ENCODE data around the gene PAM16. TPM values are rescaled to one million over a fixed set of nuclear protein-coding genes. Genes with fewer than 3 reads are reported as not detected.
A peak's percentile ranks its signal among the peaks of the same experiment; 100 is the strongest.

The PAM16 gene
- total and polyA plus RNA-seq, 2 experiments from 2014 or later: 71.8 to 72.5 TPM

DNA sequence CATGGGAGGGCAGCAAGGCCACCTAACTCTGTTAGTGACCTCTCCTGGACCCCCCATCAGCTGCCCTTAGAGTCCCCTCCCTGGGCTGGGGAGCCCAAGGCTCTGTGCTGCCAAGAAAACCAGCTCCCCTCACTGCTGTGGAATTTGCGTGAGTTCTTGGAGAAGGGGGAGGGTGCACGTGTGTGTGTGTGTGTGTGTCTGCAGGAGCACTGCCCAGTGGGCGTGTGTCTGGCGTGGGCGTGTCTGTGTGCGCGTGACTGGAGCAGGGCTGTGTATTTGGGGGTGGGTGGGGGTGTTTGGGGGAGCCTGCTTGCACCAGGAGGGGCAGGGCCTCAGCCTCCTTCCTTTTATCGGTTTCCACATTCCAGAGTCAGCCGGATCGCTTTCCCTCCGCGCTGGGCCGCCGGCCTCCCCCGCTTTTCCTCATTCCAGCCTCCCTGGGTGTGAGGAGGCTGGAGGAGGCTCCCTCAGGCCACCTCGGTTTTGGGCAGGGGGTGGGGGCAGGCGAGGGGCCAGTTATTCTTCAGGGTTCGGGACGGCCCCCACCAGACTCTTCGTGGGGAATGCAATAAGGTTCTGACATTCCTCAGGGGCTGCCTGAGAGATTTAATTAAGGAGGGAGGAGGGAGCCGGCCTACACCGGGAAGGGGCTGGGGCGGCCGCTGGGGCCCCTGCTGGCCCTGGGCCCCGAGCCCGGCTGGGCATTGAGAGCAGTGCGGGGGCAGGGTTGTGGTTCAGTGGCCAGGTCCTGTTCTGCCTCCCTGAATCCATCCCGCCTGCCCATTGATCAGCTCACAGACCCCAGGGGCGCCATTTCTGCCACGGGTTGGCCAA lies 23.0 kb upstream of the PAM16 start:
- Histone ChIP-seq H3K4me1 (ENCODE audit: low read depth) (peaks cover 59% of the 10 kb centered on the region), H3K9me3 (ENCODE audit: low read depth) (no peaks in the 10 kb centered on the region), H3K27me3 (no peaks in the 10 kb centered on the region), H3K4me3 (no peak overlapping the region), H3K36me3 (no peaks in the 10 kb centered on the region), H3K27ac (peak overlapping the region; percentile 86)
- peak; percentile 61 to 99 for DNase-seq (ENCODE audit: low read depth in 1 of 2, low spot score in 1 of 2)
- TF ChIP-seq, protein P1, sequence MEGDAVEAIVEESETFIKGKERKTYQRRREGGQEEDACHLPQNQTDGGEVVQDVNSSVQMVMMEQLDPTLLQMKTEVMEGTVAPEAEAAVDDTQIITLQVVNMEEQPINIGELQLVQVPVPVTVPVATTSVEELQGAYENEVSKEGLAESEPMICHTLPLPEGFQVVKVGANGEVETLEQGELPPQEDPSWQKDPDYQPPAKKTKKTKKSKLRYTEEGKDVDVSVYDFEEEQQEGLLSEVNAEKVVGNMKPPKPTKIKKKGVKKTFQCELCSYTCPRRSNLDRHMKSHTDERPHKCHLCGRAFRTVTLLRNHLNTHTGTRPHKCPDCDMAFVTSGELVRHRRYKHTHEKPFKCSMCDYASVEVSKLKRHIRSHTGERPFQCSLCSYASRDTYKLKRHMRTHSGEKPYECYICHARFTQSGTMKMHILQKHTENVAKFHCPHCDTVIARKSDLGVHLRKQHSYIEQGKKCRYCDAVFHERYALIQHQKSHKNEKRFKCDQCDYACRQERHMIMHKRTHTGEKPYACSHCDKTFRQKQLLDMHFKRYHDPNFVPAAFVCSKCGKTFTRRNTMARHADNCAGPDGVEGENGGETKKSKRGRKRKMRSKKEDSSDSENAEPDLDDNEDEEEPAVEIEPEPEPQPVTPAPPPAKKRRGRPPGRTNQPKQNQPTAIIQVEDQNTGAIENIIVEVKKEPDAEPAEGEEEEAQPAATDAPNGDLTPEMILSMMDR (IDR thresholded peaks at IDR 0.05; ENCODE audit: low read depth, low read length): no peak

DNA sequence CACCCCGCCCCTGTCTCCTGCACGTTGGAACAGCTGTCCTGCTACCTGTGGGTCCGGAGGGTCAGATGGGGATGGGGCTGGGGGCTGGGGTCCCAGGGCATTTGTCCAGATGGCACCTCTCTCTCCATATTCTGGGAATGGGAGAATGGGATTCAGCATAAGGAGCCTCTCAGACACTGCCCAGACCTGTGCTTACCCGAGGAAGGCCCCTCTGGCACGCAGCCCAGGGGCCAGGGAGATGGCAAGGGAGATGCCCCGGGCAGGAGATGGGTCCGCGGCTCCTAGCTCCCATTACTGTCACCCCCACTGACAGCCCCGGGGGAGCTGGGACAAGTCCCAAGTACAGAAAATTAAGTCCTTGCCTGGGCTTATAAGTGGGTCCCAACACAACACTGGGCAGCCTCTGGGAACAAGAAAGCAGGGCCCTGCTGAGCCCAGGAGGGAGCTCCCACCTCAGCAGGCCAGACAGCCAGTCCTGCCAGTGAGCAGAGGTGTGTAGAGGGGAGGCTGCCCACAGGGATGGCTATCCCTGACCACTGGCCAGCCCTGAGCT lies 22.3 kb upstream of the PAM16 start:
- Histone ChIP-seq H3K27me3 (no peaks in the 10 kb centered on the region), H3K27ac (peak overlapping the region; percentile 86), H3K4me1 (ENCODE audit: low read depth) (peaks cover 53% of the 10 kb centered on the region), H3K36me3 (no peaks in the 10 kb centered on the region), H3K9me3 (ENCODE audit: low read depth) (no peaks in the 10 kb centered on the region), H3K4me3 (peak overlapping the region; percentile 75)
- TF ChIP-seq, protein P1 (IDR thresholded peaks at IDR 0.05; ENCODE audit: low read depth, low read length): no peak
- DNase-seq (ENCODE audit: low read depth in 1 of 2, low spot score in 1 of 2): no peak

DNA sequence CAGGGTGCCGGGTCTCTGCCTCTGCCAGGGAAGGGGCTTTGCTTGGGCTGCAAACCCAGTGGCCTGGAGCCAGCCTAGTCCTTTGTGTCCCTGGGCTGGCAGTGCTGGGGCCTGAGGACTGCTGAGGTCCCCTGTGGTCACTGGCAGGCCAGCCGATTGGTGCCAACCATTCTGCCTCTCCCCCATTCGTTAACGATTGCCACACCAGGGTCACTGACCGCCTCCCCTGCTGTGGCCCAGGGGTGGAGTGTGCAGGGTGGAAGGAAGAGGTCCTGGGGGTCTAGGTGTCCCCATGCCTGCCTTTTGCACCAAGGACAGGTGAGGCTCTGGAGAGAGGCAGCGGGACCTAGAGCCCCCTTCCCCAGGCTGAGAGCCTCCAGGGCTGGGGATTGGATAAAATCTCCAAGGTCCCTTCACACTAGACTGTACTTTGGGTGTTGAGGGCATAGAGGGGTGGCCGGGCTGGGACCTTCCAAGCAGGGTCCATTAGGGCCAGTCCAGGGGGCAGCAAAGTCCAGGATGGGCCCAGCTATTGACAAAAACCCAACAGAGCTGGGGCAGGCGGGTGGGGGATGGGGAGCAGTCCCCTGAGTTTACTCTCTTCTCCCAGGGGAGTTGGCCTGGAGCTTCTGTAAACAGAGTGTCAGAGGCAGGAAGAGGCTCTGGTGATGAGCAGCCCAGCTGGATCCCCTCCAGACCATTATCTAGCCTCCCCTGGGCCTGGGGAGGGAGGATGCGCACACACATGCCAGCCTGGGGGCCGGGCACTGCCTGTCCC lies 21.6 kb upstream of the PAM16 start:
- TF ChIP-seq, protein P1 (IDR thresholded peaks at IDR 0.05; ENCODE audit: low read depth, low read length): no peak
- H3K27me3 ChIP-seq: no peaks in the 10 kb centered on the region
- DNase-seq (ENCODE audit: low read depth in 1 of 2, low spot score in 1 of 2): peak in 1 of 2 donors; percentile 64
- H3K9me3 ChIP-seq (ENCODE audit: low read depth): no peaks in the 10 kb centered on the region
- peak overlapping the region; percentile 75 for H3K4me3 ChIP-seq
- H3K36me3 ChIP-seq: no peaks in the 10 kb centered on the region
- no peak overlapping the region for H3K27ac ChIP-seq
- peaks cover 46% of the 10 kb centered on the region for H3K4me1 ChIP-seq (ENCODE audit: low read depth)

DNA sequence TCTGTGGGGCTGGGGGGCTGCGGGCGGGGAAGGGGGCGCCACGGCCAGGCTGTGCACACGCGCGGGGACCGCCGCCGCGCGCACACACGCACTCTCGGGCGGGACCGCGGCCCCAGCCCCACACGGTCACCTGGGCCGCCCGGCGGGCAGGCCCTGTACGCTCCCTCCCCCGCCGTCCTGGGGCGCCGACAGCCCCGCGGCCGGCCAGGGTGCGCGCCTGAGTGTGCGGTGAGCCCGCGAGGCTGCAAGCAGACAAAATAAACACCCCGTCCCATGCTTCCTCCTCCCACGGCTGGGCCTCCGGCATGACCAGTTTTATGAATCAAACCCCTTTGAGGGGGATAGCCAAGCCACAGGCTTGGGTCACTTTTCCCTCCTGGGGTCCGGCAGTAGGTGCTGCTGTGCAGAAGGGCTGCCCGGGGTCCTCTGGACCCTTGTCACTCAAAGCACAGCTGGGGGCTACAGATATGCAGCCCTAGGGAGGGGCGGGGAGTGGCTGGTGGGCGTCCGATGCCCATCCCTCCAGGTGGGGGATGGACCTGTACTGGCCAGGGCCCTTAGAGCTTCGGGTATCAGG lies 21.0 kb upstream of the PAM16 start:
- Histone ChIP-seq H3K4me3 (peak overlapping the region; percentile 75), H3K27ac (peak overlapping the region; percentile 89), H3K4me1 (ENCODE audit: low read depth) (peaks cover 40% of the 10 kb centered on the region), H3K9me3 (ENCODE audit: low read depth) (no peaks in the 10 kb centered on the region), H3K36me3 (no peaks in the 10 kb centered on the region), H3K27me3 (no peaks in the 10 kb centered on the region)
- TF ChIP-seq, protein P1 (IDR thresholded peaks at IDR 0.05; ENCODE audit: low read depth, low read length): no peak
- DNase-seq (ENCODE audit: low read depth in 1 of 2, low spot score in 1 of 2): no peak

DNA sequence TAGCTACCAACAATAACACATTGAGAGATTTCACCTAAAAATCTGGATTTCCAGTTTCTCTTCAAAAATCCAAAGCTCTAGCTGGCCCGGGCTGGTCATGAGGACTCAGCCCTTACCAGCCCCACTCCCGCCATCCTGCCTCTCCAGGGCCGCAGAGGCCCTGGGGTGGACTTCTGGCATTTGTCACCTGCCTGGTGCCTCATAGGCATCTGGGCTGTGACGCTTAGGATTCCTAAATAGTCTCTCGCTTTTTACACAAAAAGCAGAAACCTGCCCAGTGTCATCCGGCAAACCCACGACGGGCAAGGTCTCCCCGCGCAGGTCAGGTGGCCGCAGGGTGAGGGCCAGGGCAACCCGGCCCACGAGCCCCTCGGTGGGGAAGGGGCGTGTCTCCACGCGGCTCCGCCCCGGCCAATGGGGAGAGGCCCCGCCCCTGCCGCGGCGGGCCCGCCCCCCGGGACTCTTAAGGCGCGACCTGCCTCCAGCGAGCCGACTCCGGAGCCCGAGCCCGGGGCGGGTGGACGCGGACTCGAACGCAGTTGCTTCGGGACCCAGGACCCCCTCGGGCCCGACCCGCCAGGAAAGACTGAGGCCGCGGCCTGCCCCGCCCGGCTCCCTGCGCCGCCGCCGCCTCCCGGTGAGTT lies 20.4 kb upstream of the PAM16 start, which contains the start of gene VASN:
Gene VASN, plus strand, starts transcription at position 492 of the 644 bp plus-strand sequence. CDS start 9,030 bp downstream, outside the sequence.
- no peaks in the 10 kb centered on the region for H3K9me3 ChIP-seq (ENCODE audit: low read depth)
- no peaks in the 10 kb centered on the region for H3K27me3 ChIP-seq
- H3K27ac ChIP-seq: peak within 1 kb of the TSS; percentile 89
- H3K4me1 ChIP-seq (ENCODE audit: low read depth): peaks cover 38% of the 10 kb centered on the region
- TF ChIP-seq, protein P1 (IDR thresholded peaks at IDR 0.05; ENCODE audit: low read depth, low read length): no peak
- DNase-seq (ENCODE audit: low read depth in 1 of 2, low spot score in 1 of 2): peak; percentile 87 to 91
- no peaks in the 10 kb centered on the region for H3K36me3 ChIP-seq
- peak within 1 kb of the TSS; percentile 75 for H3K4me3 ChIP-seq
